HCT116 (cell line): ENCODE data around the gene POLR3A. TPM values are rescaled to one million over a fixed set of nuclear protein-coding genes. Genes with fewer than 3 reads are reported as not detected.
"Not testable (repeated sequence)": the region's sequence is repeated elsewhere in the genome, so short reads cannot be mapped to it uniquely, and the experiment has no call there.

Source experiments
- ATAC-seq: fragments of 200-7000 bp; cut with Tn5 transposase; 2 replicates; pipeline ENCODE4 v1.9.1; 2020; ENCODE audit warnings: mild to moderate bottlenecking, moderate library complexity
- BruUV-seq: library from RNA; stranded (reverse); fragments of 400-500 nt; replicated peaks from 2 replicates; lab custom pipeline; 2021; lab: Mats Ljungman, UMichigan
- CTCF ChIA-PET: fragments of 300-600 bp; sonication (Branson Sonifier 250); formaldehyde crosslinking; loops from one replicate; lab custom pipeline; 2021; ENCODE audit warnings: antibody characterized with exemption; lab: Charles Lee
- POLR2A ChIA-PET: fragments of 300-600, 350-600 bp; sonication (Branson Sonifier 250); formaldehyde crosslinking; loops from one replicate; lab custom pipeline; 2021; ENCODE audit warnings: antibody characterized with exemption; lab: Charles Lee
- RAD21 ChIA-PET, 2 experiments: fragments of 300-600 bp; sonication (Branson Sonifier 250); formaldehyde crosslinking; loops; one replicate each; lab custom pipeline; 2023; ENCODE audit warnings: low total read pairs in 2 of 2; ENCODE audit not compliant: uncharacterized antibody in 2 of 2, unreplicated experiment in 2 of 2, low non-redundant PET in 1 of 2; lab: Charles Lee
- DNase-seq: peaks from one replicate; pipeline ENCODE4 v3.0.0-alpha.2; 2010; ENCODE audit warnings: low read depth, low spot score
- H2AFZ ChIP-seq: fragments of 200-600 bp; shearing (Covaris generic), sonication (generic); 2 replicates; pipeline ENCODE4 v1.6.1; 2017; ENCODE audit warnings: low read depth, mixed run types, mixed read lengths, antibody characterized with exemption, low read length; ENCODE audit not compliant: poor library complexity, severe bottlenecking
- H3K27ac ChIP-seq: 2 replicates; pipeline ENCODE4 v1.5.1; 2012; ENCODE audit warnings: low read depth, low read length
- H3K27me3 ChIP-seq: fragments of 200-600 bp; sonication (generic); 2 replicates; pipeline ENCODE4 v1.6.1; 2016; ENCODE audit warnings: mixed run types, low read length, mixed read lengths; ENCODE audit not compliant: insufficient read depth
- H3K36me3 ChIP-seq, 2 experiments: fragments of 200-500 bp in 1 of 2; fragments of 200-600 bp in 1 of 2; sonication (Bioruptor generic) in 1 of 2; sonication (generic) in 1 of 2; 2 replicates each; pipeline versions ENCODE4 v1.5.1 to v1.6.1; 2014 to 2016; ENCODE audit warnings: low read length in 2 of 2, inconsistent platforms in 1 of 2, mixed read lengths in 1 of 2, mixed run types in 1 of 2; ENCODE audit not compliant: insufficient read depth in 2 of 2, control insufficient read depth in 1 of 2
- H3K4me1 ChIP-seq, 2 experiments: fragments of 200-600 bp in 1 of 2; sonication (generic) in 1 of 2; 2 replicates each; pipeline versions ENCODE4 v1.5.1 to v1.6.1; 2012 to 2017; ENCODE audit warnings: low read length in 2 of 2, inconsistent platforms in 1 of 2, mild to moderate bottlenecking in 1 of 2, mixed read lengths in 1 of 2, mixed run types in 1 of 2, moderate library complexity in 1 of 2; ENCODE audit not compliant: insufficient read depth in 2 of 2, control insufficient read depth in 1 of 2
- H3K4me2 ChIP-seq: fragments of 200-600 bp; sonication (generic); 2 replicates; pipeline ENCODE4 v1.6.1; 2017; ENCODE audit warnings: mixed run types, low read length, mixed read lengths
- H3K4me3 ChIP-seq, 2 experiments: fragments of 200-600 bp in 1 of 2; sonication (generic) in 1 of 2; replicated peaks in 1 of 2; 2 replicates each; pipeline ENCODE4 v1.5.1; 2011 to 2016; ENCODE audit warnings: low read length in 2 of 2, control low read depth in 1 of 2, low read depth in 1 of 2, mild to moderate bottlenecking in 1 of 2, mixed read lengths in 1 of 2, mixed run types in 1 of 2
- H3K79me2 ChIP-seq: fragments of 200-600 bp; sonication (generic); 2 replicates; pipeline ENCODE4 v1.6.1; 2017; ENCODE audit warnings: mild to moderate bottlenecking, mixed run types, low read length, moderate library complexity, mixed read lengths; ENCODE audit not compliant: insufficient read depth
- H3K9ac ChIP-seq: fragments of 200-600 bp; sonication (generic); 2 replicates; pipeline ENCODE4 v1.6.1; 2016; ENCODE audit warnings: low read length, mixed read lengths
- H3K9me2 ChIP-seq: fragments of 200-600 bp; sonication (generic), shearing (Covaris generic); 2 replicates; pipeline ENCODE4 v1.6.1; 2017; ENCODE audit warnings: mixed run types, mild to moderate bottlenecking, moderate library complexity; ENCODE audit not compliant: insufficient read depth
- H3K9me3 ChIP-seq, 2 experiments: fragments of 200-500 bp in 1 of 2; fragments of 200-600 bp in 1 of 2; sonication (Bioruptor generic) in 1 of 2; sonication (generic) in 1 of 2; 2 replicates each; pipeline ENCODE4 v1.6.1; 2014 to 2017; ENCODE audit warnings: low read length in 2 of 2, mixed read lengths in 2 of 2, inconsistent platforms in 1 of 2, low read depth in 1 of 2, mild to moderate bottlenecking in 1 of 2, mixed run types in 1 of 2, moderate library complexity in 1 of 2; ENCODE audit not compliant: control insufficient read depth in 1 of 2, insufficient read depth in 1 of 2
- H4K20me1 ChIP-seq: fragments of 200-600 bp; sonication (generic), shearing (Covaris generic); 2 replicates; pipeline ENCODE4 v1.6.1; 2017; ENCODE audit warnings: mixed run types, mild to moderate bottlenecking, moderate library complexity; ENCODE audit not compliant: insufficient read depth
- JUND ChIP-seq: IDR thresholded peaks from 2 replicates; pipeline ENCODE4 v1.6.1; 2012
- POLR2AphosphoS5 ChIP-seq: IDR thresholded peaks from 2 replicates; pipeline ENCODE4 v1.6.1; 2011; ENCODE audit warnings: mild to moderate bottlenecking, low read depth, low read length, moderate library complexity
- YY1 ChIP-seq: IDR thresholded peaks from 2 replicates; pipeline ENCODE4 v1.6.1; 2011; ENCODE audit warnings: low read length, low read depth, moderate library complexity, mild to moderate bottlenecking; ENCODE audit not compliant: insufficient replicate concordance; ENCODE audit errors: extremely low read depth
- ZNF274 ChIP-seq: fragments of 200-500 bp; sonication (Bioruptor generic); IDR thresholded peaks from 2 replicates; pipeline ENCODE4 v1.6.1; 2014; ENCODE audit warnings: mild to moderate bottlenecking, low read depth, low read length, inconsistent platforms
- intact Hi-C: fragments of 100-400 bp; cut with micrococcal nuclease; formaldehyde crosslinking; loops from 2 replicates; pipeline ENCODE4 v1.10.0; 2022
- total RNA-seq: library from RNA; stranded (reverse); gene quantifications from one replicate; pipeline ENCODE4 v1.2.1, GENCODE V29; 2021; ENCODE audit not compliant: unreplicated experiment

POLR3A gene
- total RNA-seq, 1 experiment from 2014 or later, result 26.6 TPM

- Histone ChIP-seq H3K27ac (no peak overlapping the region), H3K9me2 (no peaks in the 10 kb centered on the region), H3K9ac (no peak overlapping the region), H3K4me3 (no peak overlapping the region), H3K4me1 (no peaks in the 10 kb centered on the region), H3K9me3 (no peaks in the 10 kb centered on the region), H2AFZ (no peak overlapping the region), H3K36me3 (no peaks in the 10 kb centered on the region), H3K4me2 (no peak overlapping the region), H4K20me1 (no peaks in the 10 kb centered on the region), H3K79me2 (no peaks in the 10 kb centered on the region), H3K27me3 (no peaks in the 10 kb centered on the region)
- POLR2A ChIA-PET, result no interaction called here
- ATAC-seq, result no peak
- TF ChIP-seq ZNF274, result no peak
- no peak for TF ChIP-seq YY1
- no peak for TF ChIP-seq POLR2AphosphoS5
- TF ChIP-seq JUND, result no peak
- CTCF ChIA-PET, result no interaction called here
- no TSS peak for BruUV-seq
- intact Hi-C loops, result no loop called here
- DNase-seq, result no peak
- RAD21 ChIA-PET, result no interaction called here
Observed at GRCh38 chr10:78065611-78066010, 36.3 kb upstream of the POLR3A start.

- H3K27ac ChIP-seq, H3K4me2 ChIP-seq, H3K9me2 ChIP-seq, BruUV-seq, CTCF ChIA-PET, H2AFZ ChIP-seq, H3K4me3 ChIP-seq, intact Hi-C loops, RAD21 ChIA-PET, H3K9ac ChIP-seq, H3K9me3 ChIP-seq, H4K20me1 ChIP-seq, H3K79me2 ChIP-seq, H3K4me1 ChIP-seq, POLR2A ChIA-PET, H3K36me3 ChIP-seq, DNase-seq, ATAC-seq, H3K27me3 ChIP-seq: not testable (repeated sequence)
Observed at GRCh38 chr10:78064919-78065318, 35.6 kb upstream of the POLR3A start.
